Measurements from ENCODE around the gene BBIP1.

GRCh38 chr10:110881905-110882304, 37.1 kb downstream of the BBIP1 start:
- TF ChIP-seq, protein P1, sequence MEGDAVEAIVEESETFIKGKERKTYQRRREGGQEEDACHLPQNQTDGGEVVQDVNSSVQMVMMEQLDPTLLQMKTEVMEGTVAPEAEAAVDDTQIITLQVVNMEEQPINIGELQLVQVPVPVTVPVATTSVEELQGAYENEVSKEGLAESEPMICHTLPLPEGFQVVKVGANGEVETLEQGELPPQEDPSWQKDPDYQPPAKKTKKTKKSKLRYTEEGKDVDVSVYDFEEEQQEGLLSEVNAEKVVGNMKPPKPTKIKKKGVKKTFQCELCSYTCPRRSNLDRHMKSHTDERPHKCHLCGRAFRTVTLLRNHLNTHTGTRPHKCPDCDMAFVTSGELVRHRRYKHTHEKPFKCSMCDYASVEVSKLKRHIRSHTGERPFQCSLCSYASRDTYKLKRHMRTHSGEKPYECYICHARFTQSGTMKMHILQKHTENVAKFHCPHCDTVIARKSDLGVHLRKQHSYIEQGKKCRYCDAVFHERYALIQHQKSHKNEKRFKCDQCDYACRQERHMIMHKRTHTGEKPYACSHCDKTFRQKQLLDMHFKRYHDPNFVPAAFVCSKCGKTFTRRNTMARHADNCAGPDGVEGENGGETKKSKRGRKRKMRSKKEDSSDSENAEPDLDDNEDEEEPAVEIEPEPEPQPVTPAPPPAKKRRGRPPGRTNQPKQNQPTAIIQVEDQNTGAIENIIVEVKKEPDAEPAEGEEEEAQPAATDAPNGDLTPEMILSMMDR (conservative IDR thresholded peaks at IDR 0.05; ENCODE audit: low read depth, low read length) = no peak
- TF ChIP-seq EZH2 (IDR thresholded peaks at IDR 0.05; ENCODE audit: borderline replicate concordance, low read depth, low read length, poor library complexity, severe bottlenecking) = no peak

Data from A673 (cell line).